PFSK-1 (cell line): ENCODE measurements around the gene FAM20A.

Experiments used
- FOXP2 ChIP-seq: optimal IDR thresholded peaks from 2 replicates; pipeline ENCODE3; 2011; ENCODE audit warnings: borderline replicate concordance, control low read depth, inconsistent platforms; ENCODE audit not compliant: insufficient read depth; ENCODE audit errors: extremely low read length, extremely low read depth
- POLR2AphosphoS5 ChIP-seq: IDR thresholded peaks from 2 replicates; pipeline ENCODE4 v1.6.1; 2012; ENCODE audit warnings: low read depth, mild to moderate bottlenecking, control low read depth, low read length, moderate library complexity
- REST ChIP-seq, 2 experiments: IDR thresholded peaks; 2 replicates each; pipeline versions ENCODE4 v1.6.1 to v1.8.0; 2011 to 2012; ENCODE audit warnings: low read depth in 2 of 2, low read length in 2 of 2, control low read depth in 1 of 2, inconsistent platforms in 1 of 2, mild to moderate bottlenecking in 1 of 2, moderate library complexity in 1 of 2; ENCODE audit not compliant: insufficient read depth in 1 of 2
- SIN3A ChIP-seq: IDR thresholded peaks from 2 replicates; pipeline ENCODE4 v1.6.1; 2012; ENCODE audit warnings: mild to moderate bottlenecking, low read length, moderate library complexity, borderline replicate concordance; ENCODE audit not compliant: insufficient read depth
- TAF1 ChIP-seq: IDR thresholded peaks from 2 replicates; pipeline ENCODE4 v1.6.1; 2012; ENCODE audit warnings: low read length, control low read depth, borderline replicate concordance; ENCODE audit not compliant: insufficient read depth

Gene FAM20A

GRCh38 chr17:68505951-68506350, 95.2 kb downstream of the FAM20A start:
- TF ChIP-seq SIN3A (no peak), TAF1 (no peak), FOXP2 (no peak), POLR2AphosphoS5 (no peak), REST (IDR thresholded peaks at IDR 0.05; ENCODE audit: insufficient read depth in 1 of 2, low read depth in 2 of 2, low read length in 2 of 2) (no peak)

- no peak for TF ChIP-seq FOXP2
Measured at GRCh38 chr17:68501074-68501473, 100.1 kb downstream of the FAM20A start.

GRCh38 chr17:68499587-68499986, 101.6 kb downstream of the FAM20A start:
- TF ChIP-seq REST (IDR thresholded peaks at IDR 0.05; ENCODE audit: insufficient read depth in 1 of 2, low read depth in 2 of 2, low read length in 2 of 2) = no peak
- no peak for TF ChIP-seq POLR2AphosphoS5
- no peak for TF ChIP-seq TAF1
- no peak for TF ChIP-seq FOXP2
- no peak for TF ChIP-seq SIN3A

GRCh38 chr17:68498479-68499326, 102.5 kb downstream of the FAM20A start:
- TF ChIP-seq REST (IDR thresholded peaks at IDR 0.05; ENCODE audit: insufficient read depth in 1 of 2, low read depth in 2 of 2, low read length in 2 of 2) (no peak), POLR2AphosphoS5 (no peak), TAF1 (no peak), SIN3A (no peak), FOXP2 (no peak)

GRCh38 chr17:68497885-68498319, 103.3 kb downstream of the FAM20A start:
- TF ChIP-seq TAF1 = no peak
- TF ChIP-seq POLR2AphosphoS5 = no peak
- no peak for TF ChIP-seq FOXP2
- TF ChIP-seq REST (IDR thresholded peaks at IDR 0.05; ENCODE audit: insufficient read depth in 1 of 2, low read depth in 2 of 2, low read length in 2 of 2) = no peak
- TF ChIP-seq SIN3A = no peak
